Adrenal gland (tissue), 12 donors: ENCODE measurements around the gene MAX. TPM values are rescaled to one million over a fixed set of nuclear protein-coding genes. Genes with fewer than 3 reads are reported as not detected.

ENCODE experiments used
- DNase-seq, 7 donors: peaks; one replicate each; pipeline ENCODE4 v3.0.0-alpha.2; 2019 to 2020
- H3K27ac ChIP-seq, 5 donors: fragments of 200-600 bp; sonication (generic) in 4 of 5; 1 replicate in 3 of 5; 2 replicates in 2 of 5; pipeline versions ENCODE4 v1.5.1 to v1.8.0; 2016 to 2020; ENCODE audit warnings: mild to moderate bottlenecking in 1 of 5
- H3K27me3 ChIP-seq: fragments of 200-600 bp; 2 replicates; pipeline ENCODE4 v1.8.0; 2021
- H3K36me3 ChIP-seq, 2 donors: fragments of 200-600 bp; replicated peaks in 1 of 2; 1 replicate in 1 of 2; 2 replicates in 1 of 2; pipeline versions ENCODE4 v1.5.1 to v1.8.0; 2018 to 2022
- H3K4me1 ChIP-seq, 2 donors: fragments of 200-600 bp; replicated peaks in 1 of 2; 1 replicate in 1 of 2; 2 replicates in 1 of 2; pipeline versions ENCODE4 v1.5.1 to v1.8.0; 2018 to 2021
- H3K4me3 ChIP-seq, 4 donors: fragments of 200-600 bp; sonication (generic) in 3 of 4; one replicate each; pipeline ENCODE4 v1.5.1; 2016 to 2018
- H3K9me3 ChIP-seq, 3 donors: fragments of 200-600 bp; sonication (generic) in 1 of 3; replicated peaks in 1 of 3; 1 replicate in 2 of 3; 2 replicates in 1 of 3; pipeline versions ENCODE4 v1.5.1 to v1.8.0; 2016 to 2021
- POLR2A ChIP-seq, 2 donors: fragments of 450-650 bp; IDR thresholded peaks; one replicate each; pipeline ENCODE4 v1.6.1; 2017; ENCODE audit warnings: antibody characterized with exemption in 2 of 2, mild to moderate bottlenecking in 2 of 2, moderate library complexity in 1 of 2
- WGBS, 4 donors: extraction: QIAGEN DNeasy Blood & Tissue Kit in 2 of 4; methylation state at CpG; one replicate each; pipeline versions ENCODE4 v1.1.5 to v1.1.7; 2013 to 2017; 5-methylcytosine and 5-hydroxymethylcytosine counted together
- intact Hi-C, 2 donors: fragments of 100-400 bp; cut with DNase I; formaldehyde crosslinking; loops; one replicate each; pipeline versions ENCODE4 v1.14.1 to v1.15.0; 2022 to 2023
- polyA plus RNA-seq, 3 donors: library from polyadenylated mRNA; stranded (reverse); fragments of 200-250 nt in 2 of 3; fragments of 350-450 nt in 1 of 3; fragmentation: Illumina TruSeq in 1 of 3; extraction: RNeasy Lipid Tissue Mini Kit (QIAGEN cat#74804) in 1 of 3; gene quantifications; one replicate each; pipeline ENCODE4 v1.2.3, GENCODE V29; 2013 to 2014
- total RNA-seq, 9 donors: library from RNA; depleted of rRNA in 4 of 9; stranded (reverse); fragments of >200 nt in 4 of 9; fragments of 120-200 nt in 1 of 9; fragmentation: NEBNext Ultra II Directional in 1 of 9; extraction: Animal tissue kit (Norgen Biotek cat#: 25700) in 1 of 9; gene quantifications; one replicate each; pipeline versions ENCODE4 v1.1.0 to v1.2.4, GENCODE V29; 2013 to 2023
- TF ChIP-seq, protein P1 (sequence below), 6 experiments: fragments of 450-650 bp in 4 of 6; fragments of 200-600 bp in 2 of 6; sonication (generic) in 1 of 6; IDR thresholded peaks; 1 replicate in 5 of 6; 2 replicates in 1 of 6; pipeline versions ENCODE4 v1.5.1 to v1.8.0; 2016 to 2021; ENCODE audit warnings: antibody characterized with exemption in 6 of 6, mild to moderate bottlenecking in 2 of 6, moderate library complexity in 1 of 6
- donor health status: healthy with polysubstance abuse.
- donor health status: Bipolar disorder and iron deficiency.
- donor health status: DM: yes; HTN: yes; CAD: no.
- donor health status: DM: no; HTN: no; CAD: no.
- donor health status: DM: no; HTN: no; CAD: no.
- donor health status: DM: yes; HTN: yes; CAD: no.

MAX gene
- total and polyA plus RNA-seq, 12 donors, result 31.5 to 114 (median 55.2) TPM

GRCh38 chr14:65109357-65109756, 7.0 kb upstream of the MAX start:
- intact Hi-C loops, result no loop called here

GRCh38 chr14:65107200-65107599, 4.9 kb upstream of the MAX start:
- no peak for DNase-seq
- WGBS, 4 donors, result 66 to 87% (median 80%) methylated on average over 1 of the region's 1 CpG
- no peak for TF ChIP-seq POLR2A (IDR thresholded peaks at IDR 0.05)
- TF ChIP-seq, protein P1, sequence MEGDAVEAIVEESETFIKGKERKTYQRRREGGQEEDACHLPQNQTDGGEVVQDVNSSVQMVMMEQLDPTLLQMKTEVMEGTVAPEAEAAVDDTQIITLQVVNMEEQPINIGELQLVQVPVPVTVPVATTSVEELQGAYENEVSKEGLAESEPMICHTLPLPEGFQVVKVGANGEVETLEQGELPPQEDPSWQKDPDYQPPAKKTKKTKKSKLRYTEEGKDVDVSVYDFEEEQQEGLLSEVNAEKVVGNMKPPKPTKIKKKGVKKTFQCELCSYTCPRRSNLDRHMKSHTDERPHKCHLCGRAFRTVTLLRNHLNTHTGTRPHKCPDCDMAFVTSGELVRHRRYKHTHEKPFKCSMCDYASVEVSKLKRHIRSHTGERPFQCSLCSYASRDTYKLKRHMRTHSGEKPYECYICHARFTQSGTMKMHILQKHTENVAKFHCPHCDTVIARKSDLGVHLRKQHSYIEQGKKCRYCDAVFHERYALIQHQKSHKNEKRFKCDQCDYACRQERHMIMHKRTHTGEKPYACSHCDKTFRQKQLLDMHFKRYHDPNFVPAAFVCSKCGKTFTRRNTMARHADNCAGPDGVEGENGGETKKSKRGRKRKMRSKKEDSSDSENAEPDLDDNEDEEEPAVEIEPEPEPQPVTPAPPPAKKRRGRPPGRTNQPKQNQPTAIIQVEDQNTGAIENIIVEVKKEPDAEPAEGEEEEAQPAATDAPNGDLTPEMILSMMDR (IDR thresholded peaks at IDR 0.05), result no peak
- H3K27me3 ChIP-seq, result no peaks in the 10 kb centered on the region
- H3K27ac ChIP-seq, result no peak overlapping the region
- intact Hi-C loops, result no loop called here
- H3K4me3 ChIP-seq, result no peak overlapping the region
- no peaks in the 10 kb centered on the region for H3K36me3 ChIP-seq
- H3K4me1 ChIP-seq, result no peaks in the 10 kb centered on the region
- H3K9me3 ChIP-seq, result no peaks in the 10 kb centered on the region

More at GRCh38 chr14:65109357-65109756, 7.0 kb upstream of the MAX start:
- DNase-seq, result no peak
- TF ChIP-seq, protein P1 (IDR thresholded peaks at IDR 0.05), result no peak
- TF ChIP-seq POLR2A (IDR thresholded peaks at IDR 0.05), result no peak
- no peaks in the 10 kb centered on the region for H3K27me3 ChIP-seq
- 78 to 86% (median 80%) methylated on average over 4 of the region's 4 CpGs for WGBS, 4 donors
- no peak overlapping the region for H3K27ac ChIP-seq
- no peaks in the 10 kb centered on the region for H3K36me3 ChIP-seq
- no peaks in the 10 kb centered on the region for H3K9me3 ChIP-seq
- no peaks in the 10 kb centered on the region for H3K4me1 ChIP-seq
- H3K4me3 ChIP-seq, result no peak overlapping the region

GRCh38 chr14:65106736-65107135, 4.4 kb upstream of the MAX start:
- Histone ChIP-seq H3K27ac (no peak overlapping the region), H3K4me1 (no peaks in the 10 kb centered on the region), H3K27me3 (no peaks in the 10 kb centered on the region), H3K4me3 (no peak overlapping the region), H3K9me3 (no peaks in the 10 kb centered on the region), H3K36me3 (no peaks in the 10 kb centered on the region)
- no peak for TF ChIP-seq POLR2A (IDR thresholded peaks at IDR 0.05)
- TF ChIP-seq, protein P1 (IDR thresholded peaks at IDR 0.05), result no peak
- DNase-seq, result no peak
- 60 to 68% (median 64%) methylated on average over 1 of the region's 1 CpG for WGBS, 4 donors
- intact Hi-C loops, result no loop called here

GRCh38 chr14:65106316-65106715, 4.0 kb upstream of the MAX start:
- peaks cover 0 to 1% of the 10 kb centered on the region in 2 donors for H3K4me1 ChIP-seq
- no peaks in the 10 kb centered on the region for H3K9me3 ChIP-seq
- intact Hi-C loops, result no loop called here
- no peaks in the 10 kb centered on the region for H3K36me3 ChIP-seq
- no peak overlapping the region for H3K4me3 ChIP-seq
- TF ChIP-seq, protein P1 (IDR thresholded peaks at IDR 0.05), result no peak
- no peak for TF ChIP-seq POLR2A (IDR thresholded peaks at IDR 0.05)
- 92 to 97% (median 95%) methylated on average over 4 of the region's 4 CpGs for WGBS, 4 donors
- H3K27ac ChIP-seq, result no peak overlapping the region
- DNase-seq, result no peak
- no peaks in the 10 kb centered on the region for H3K27me3 ChIP-seq
